ENCODE data around the gene PEX3.
"Not testable (repeated sequence)": the region's sequence is repeated elsewhere in the genome, so short reads cannot be mapped to it uniquely, and the experiment has no call there.

Gene PEX3

GRCh38 chr6:143449082-143449713, 1.4 kb upstream of the PEX3 start:
- DNase-seq (ENCODE audit: low spot score), result no peak

GRCh38 chr6:143449714-143450452, 722 bp upstream of the PEX3 start:
- peak; percentile 2 for DNase-seq (ENCODE audit: low spot score)

- no peak for DNase-seq (ENCODE audit: low spot score)
Observed at GRCh38 chr6:143451531-143451930, 926 bp downstream of the PEX3 start.

- no peak for DNase-seq (ENCODE audit: low spot score)
Observed at GRCh38 chr6:143457563-143458359, 7.2 kb downstream of the PEX3 start.

- DNase-seq (ENCODE audit: low spot score), result no peak
Observed at GRCh38 chr6:143465546-143465945, 14.9 kb downstream of the PEX3 start.

GRCh38 chr6:143468026-143468425, 17.4 kb downstream of the PEX3 start:
- no peak for DNase-seq (ENCODE audit: low spot score)

- DNase-seq (ENCODE audit: low spot score), result not testable (repeated sequence)
Observed at GRCh38 chr6:143468823-143469222, 18.2 kb downstream of the PEX3 start.

- DNase-seq (ENCODE audit: low spot score), result no peak
Observed at GRCh38 chr6:143471822-143472221, 21.2 kb downstream of the PEX3 start.

- no peak for DNase-seq (ENCODE audit: low spot score)
Observed at GRCh38 chr6:143476545-143476944, 25.9 kb downstream of the PEX3 start.

GRCh38 chr6:143478479-143479062, 28.0 kb downstream of the PEX3 start:
- no peak for DNase-seq (ENCODE audit: low spot score)

GRCh38 chr6:143482593-143482992, 32.0 kb downstream of the PEX3 start:
- no peak for DNase-seq (ENCODE audit: low spot score)

- no peak for DNase-seq (ENCODE audit: low spot score)
Observed at GRCh38 chr6:143485967-143486366, 35.4 kb downstream of the PEX3 start.

GRCh38 chr6:143486752-143487151, 36.1 kb downstream of the PEX3 start:
- DNase-seq (ENCODE audit: low spot score), result no peak

- no peak for DNase-seq (ENCODE audit: low spot score)
Observed at GRCh38 chr6:143490244-143490643, 39.6 kb downstream of the PEX3 start.

- no peak for DNase-seq (ENCODE audit: low spot score)
Observed at GRCh38 chr6:143490775-143491174, 40.2 kb downstream of the PEX3 start.

- DNase-seq (ENCODE audit: low spot score), result no peak
Observed at GRCh38 chr6:143496974-143497373, 46.4 kb downstream of the PEX3 start.

GRCh38 chr6:143498428-143498827, 47.8 kb downstream of the PEX3 start:
- DNase-seq (ENCODE audit: low spot score), result no peak

- DNase-seq (ENCODE audit: low spot score), result no peak
Observed at GRCh38 chr6:143501851-143502250, 51.2 kb downstream of the PEX3 start.

- no peak for DNase-seq (ENCODE audit: low spot score)
Observed at GRCh38 chr6:143504369-143504768, 53.8 kb downstream of the PEX3 start.

- no peak for DNase-seq (ENCODE audit: low spot score)
Observed at GRCh38 chr6:143505111-143505510, 54.5 kb downstream of the PEX3 start.

- DNase-seq (ENCODE audit: low spot score), result no peak
Observed at GRCh38 chr6:143505537-143505936, 54.9 kb downstream of the PEX3 start.

- no peak for DNase-seq (ENCODE audit: low spot score)
Observed at GRCh38 chr6:143506199-143506598, 55.6 kb downstream of the PEX3 start.

GRCh38 chr6:143506620-143507019, 56.0 kb downstream of the PEX3 start:
- DNase-seq (ENCODE audit: low spot score), result no peak
